ENCODE results near the gene ZSCAN20.

GRCh38 chr1:33473900-33474299 is 1.5 kb downstream of the ZSCAN20 start:
- TF ChIP-seq, protein P1, sequence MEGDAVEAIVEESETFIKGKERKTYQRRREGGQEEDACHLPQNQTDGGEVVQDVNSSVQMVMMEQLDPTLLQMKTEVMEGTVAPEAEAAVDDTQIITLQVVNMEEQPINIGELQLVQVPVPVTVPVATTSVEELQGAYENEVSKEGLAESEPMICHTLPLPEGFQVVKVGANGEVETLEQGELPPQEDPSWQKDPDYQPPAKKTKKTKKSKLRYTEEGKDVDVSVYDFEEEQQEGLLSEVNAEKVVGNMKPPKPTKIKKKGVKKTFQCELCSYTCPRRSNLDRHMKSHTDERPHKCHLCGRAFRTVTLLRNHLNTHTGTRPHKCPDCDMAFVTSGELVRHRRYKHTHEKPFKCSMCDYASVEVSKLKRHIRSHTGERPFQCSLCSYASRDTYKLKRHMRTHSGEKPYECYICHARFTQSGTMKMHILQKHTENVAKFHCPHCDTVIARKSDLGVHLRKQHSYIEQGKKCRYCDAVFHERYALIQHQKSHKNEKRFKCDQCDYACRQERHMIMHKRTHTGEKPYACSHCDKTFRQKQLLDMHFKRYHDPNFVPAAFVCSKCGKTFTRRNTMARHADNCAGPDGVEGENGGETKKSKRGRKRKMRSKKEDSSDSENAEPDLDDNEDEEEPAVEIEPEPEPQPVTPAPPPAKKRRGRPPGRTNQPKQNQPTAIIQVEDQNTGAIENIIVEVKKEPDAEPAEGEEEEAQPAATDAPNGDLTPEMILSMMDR (IDR thresholded peaks at IDR 0.05; ENCODE audit: low read depth, low read length, missing input control) = no peak
- TF ChIP-seq RAD21 (IDR thresholded peaks at IDR 0.05) (no peak), GABPA (IDR thresholded peaks at IDR 0.05 in 1 of 2, conservative IDR thresholded peaks at IDR 0.05 in 1 of 2) (no peak), YY1 (IDR thresholded peaks at IDR 0.05) (no peak), MAX (IDR thresholded peaks at IDR 0.05) (no peak), TAF1 (conservative IDR thresholded peaks at IDR 0.05) (no peak), NR2F2 (IDR thresholded peaks at IDR 0.05) (no peak), RXRA (IDR thresholded peaks at IDR 0.05) (no peak)
- TF ChIP-seq, protein P2, sequence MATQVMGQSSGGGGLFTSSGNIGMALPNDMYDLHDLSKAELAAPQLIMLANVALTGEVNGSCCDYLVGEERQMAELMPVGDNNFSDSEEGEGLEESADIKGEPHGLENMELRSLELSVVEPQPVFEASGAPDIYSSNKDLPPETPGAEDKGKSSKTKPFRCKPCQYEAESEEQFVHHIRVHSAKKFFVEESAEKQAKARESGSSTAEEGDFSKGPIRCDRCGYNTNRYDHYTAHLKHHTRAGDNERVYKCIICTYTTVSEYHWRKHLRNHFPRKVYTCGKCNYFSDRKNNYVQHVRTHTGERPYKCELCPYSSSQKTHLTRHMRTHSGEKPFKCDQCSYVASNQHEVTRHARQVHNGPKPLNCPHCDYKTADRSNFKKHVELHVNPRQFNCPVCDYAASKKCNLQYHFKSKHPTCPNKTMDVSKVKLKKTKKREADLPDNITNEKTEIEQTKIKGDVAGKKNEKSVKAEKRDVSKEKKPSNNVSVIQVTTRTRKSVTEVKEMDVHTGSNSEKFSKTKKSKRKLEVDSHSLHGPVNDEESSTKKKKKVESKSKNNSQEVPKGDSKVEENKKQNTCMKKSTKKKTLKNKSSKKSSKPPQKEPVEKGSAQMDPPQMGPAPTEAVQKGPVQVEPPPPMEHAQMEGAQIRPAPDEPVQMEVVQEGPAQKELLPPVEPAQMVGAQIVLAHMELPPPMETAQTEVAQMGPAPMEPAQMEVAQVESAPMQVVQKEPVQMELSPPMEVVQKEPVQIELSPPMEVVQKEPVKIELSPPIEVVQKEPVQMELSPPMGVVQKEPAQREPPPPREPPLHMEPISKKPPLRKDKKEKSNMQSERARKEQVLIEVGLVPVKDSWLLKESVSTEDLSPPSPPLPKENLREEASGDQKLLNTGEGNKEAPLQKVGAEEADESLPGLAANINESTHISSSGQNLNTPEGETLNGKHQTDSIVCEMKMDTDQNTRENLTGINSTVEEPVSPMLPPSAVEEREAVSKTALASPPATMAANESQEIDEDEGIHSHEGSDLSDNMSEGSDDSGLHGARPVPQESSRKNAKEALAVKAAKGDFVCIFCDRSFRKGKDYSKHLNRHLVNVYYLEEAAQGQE (IDR thresholded peaks at IDR 0.05) = no peak

Data from liver (tissue), 3 donors.